Choroid plexus epithelial cell (primary cell): Measurements from ENCODE around the gene LRRC2.
"Not testable (repeated sequence)": the region's sequence is repeated elsewhere in the genome, so short reads cannot be mapped to it uniquely, and the experiment has no call there.

Experiments used
- DNase-seq: peaks from one replicate; pipeline ENCODE4 v3.0.0-alpha.2; 2010; ENCODE audit warnings: low read depth
- H3K4me3 ChIP-seq: 2 replicates; pipeline ENCODE4 v1.5.1; 2011; ENCODE audit warnings: low read depth, mild to moderate bottlenecking, control low read depth, low read length, moderate library complexity
- CTCF ChIP-seq: conservative IDR thresholded peaks from 2 replicates; pipeline ENCODE4 v1.5.1; 2011; ENCODE audit warnings: low read depth, mild to moderate bottlenecking, control low read depth, inconsistent platforms, low read length, moderate library complexity

LRRC2 gene

GRCh38 chr3:46579756-46580286 is 13.7 kb upstream of the LRRC2 start:
- H3K4me3 ChIP-seq, result no peak overlapping the region
- no peak for DNase-seq
- TF ChIP-seq CTCF, result no peak

- TF ChIP-seq CTCF, result no peak
- peak; percentile 9 for DNase-seq
- no peak overlapping the region for H3K4me3 ChIP-seq
Observed at GRCh38 chr3:46578973-46579755, 13.1 kb upstream of the LRRC2 start.

- DNase-seq, H3K4me3 ChIP-seq: not testable (repeated sequence)
Observed at GRCh38 chr3:46577580-46578249, 11.6 kb upstream of the LRRC2 start.

- DNase-seq, result no peak
- no peak for TF ChIP-seq CTCF
- H3K4me3 ChIP-seq, result no peak overlapping the region
Observed at GRCh38 chr3:46576879-46577278, 10.8 kb upstream of the LRRC2 start.

- H3K4me3 ChIP-seq, result no peak overlapping the region
- DNase-seq, result no peak
- TF ChIP-seq CTCF, result no peak
Observed at GRCh38 chr3:46576386-46576785, 10.3 kb upstream of the LRRC2 start.

GRCh38 chr3:46575577-46576222 is 9.6 kb upstream of the LRRC2 start:
- no peak for DNase-seq

More at GRCh38 chr3:46575577-46576222, 9.6 kb upstream of the LRRC2 start:
- no peak overlapping the region for H3K4me3 ChIP-seq
- no peak for TF ChIP-seq CTCF
